ENCODE measurements around the gene HCAR3.
"Not testable (repeated sequence)": the region's sequence is repeated elsewhere in the genome, so short reads cannot be mapped to it uniquely, and the experiment has no call there.

The HCAR3 gene

GRCh38 chr12:122721057-122721545 lies 4.5 kb upstream of the HCAR3 start:
- no peak for DNase-seq

GRCh38 chr12:122715211-122715610 lies 1.4 kb downstream of the HCAR3 start:
- not testable (repeated sequence) for DNase-seq

GRCh38 chr12:122713491-122714188 lies 3.0 kb downstream of the HCAR3 start:
- not testable (repeated sequence) for DNase-seq

- DNase-seq, result not testable (repeated sequence)
These were observed 5.3 kb downstream of the HCAR3 start for GRCh38 chr12:122711266-122711665.

- DNase-seq, result not testable (repeated sequence)
These were observed 6.3 kb downstream of the HCAR3 start for GRCh38 chr12:122710341-122710740.

- not testable (repeated sequence) for DNase-seq
These were observed 7.3 kb downstream of the HCAR3 start for GRCh38 chr12:122709287-122709686.

- DNase-seq, result not testable (repeated sequence)
These were observed 12.8 kb downstream of the HCAR3 start for GRCh38 chr12:122703841-122704240.

GRCh38 chr12:122702890-122703611 lies 13.6 kb downstream of the HCAR3 start, which contains the start of gene HCAR2:
Gene HCAR2, minus strand, starts transcription at chr12:122703357. Its CDS starts 74 bp downstream, at chr12:122703283.
- not testable (repeated sequence) for DNase-seq

- DNase-seq, result not testable (repeated sequence)
These were observed 15.1 kb downstream of the HCAR3 start for GRCh38 chr12:122701481-122701880.

GRCh38 chr12:122700038-122700710 lies 16.4 kb downstream of the HCAR3 start:
- DNase-seq, result not testable (repeated sequence)

- DNase-seq, result not testable (repeated sequence)
These were observed 19.7 kb downstream of the HCAR3 start for GRCh38 chr12:122696922-122697321.

GRCh38 chr12:122691566-122691965 lies 25.0 kb downstream of the HCAR3 start:
- DNase-seq, result no peak

GRCh38 chr12:122688291-122688690 lies 28.3 kb downstream of the HCAR3 start:
- DNase-seq, result no peak

- DNase-seq, result no peak
These were observed 29.5 kb downstream of the HCAR3 start for GRCh38 chr12:122687086-122687485.

- DNase-seq, result no peak
These were observed 30.1 kb downstream of the HCAR3 start for GRCh38 chr12:122686538-122686937.

- DNase-seq, result no peak
These were observed 32.3 kb downstream of the HCAR3 start for GRCh38 chr12:122684297-122684813.

- no peak for DNase-seq
These were observed 34.8 kb downstream of the HCAR3 start for GRCh38 chr12:122681814-122682213.

GRCh38 chr12:122680989-122681388 lies 35.6 kb downstream of the HCAR3 start:
- DNase-seq, result not testable (repeated sequence)

- DNase-seq, result not testable (repeated sequence)
These were observed 39.8 kb downstream of the HCAR3 start for GRCh38 chr12:122676781-122677180.

GRCh38 chr12:122676015-122676414 lies 40.6 kb downstream of the HCAR3 start:
- DNase-seq, result not testable (repeated sequence)

- no peak for DNase-seq
These were observed 44.1 kb downstream of the HCAR3 start for GRCh38 chr12:122672515-122672914.

- DNase-seq, result no peak
These were observed 47.1 kb downstream of the HCAR3 start for GRCh38 chr12:122669397-122670070.
